NOMO-1 treated with dmso at 0.1 percent for 144 hours (cell line): ENCODE data around the gene RTL1.

ENCODE experiments used
- DNase-seq: peaks from one replicate; lab custom pipeline; 2025; ENCODE audit not compliant: unreplicated experiment; lab: John Stamatoyannopoulos, UW

The RTL1 gene

GRCh38 chr14:100882991-100883788, 20.3 kb downstream of the RTL1 start:
- no peak for DNase-seq

DNA sequence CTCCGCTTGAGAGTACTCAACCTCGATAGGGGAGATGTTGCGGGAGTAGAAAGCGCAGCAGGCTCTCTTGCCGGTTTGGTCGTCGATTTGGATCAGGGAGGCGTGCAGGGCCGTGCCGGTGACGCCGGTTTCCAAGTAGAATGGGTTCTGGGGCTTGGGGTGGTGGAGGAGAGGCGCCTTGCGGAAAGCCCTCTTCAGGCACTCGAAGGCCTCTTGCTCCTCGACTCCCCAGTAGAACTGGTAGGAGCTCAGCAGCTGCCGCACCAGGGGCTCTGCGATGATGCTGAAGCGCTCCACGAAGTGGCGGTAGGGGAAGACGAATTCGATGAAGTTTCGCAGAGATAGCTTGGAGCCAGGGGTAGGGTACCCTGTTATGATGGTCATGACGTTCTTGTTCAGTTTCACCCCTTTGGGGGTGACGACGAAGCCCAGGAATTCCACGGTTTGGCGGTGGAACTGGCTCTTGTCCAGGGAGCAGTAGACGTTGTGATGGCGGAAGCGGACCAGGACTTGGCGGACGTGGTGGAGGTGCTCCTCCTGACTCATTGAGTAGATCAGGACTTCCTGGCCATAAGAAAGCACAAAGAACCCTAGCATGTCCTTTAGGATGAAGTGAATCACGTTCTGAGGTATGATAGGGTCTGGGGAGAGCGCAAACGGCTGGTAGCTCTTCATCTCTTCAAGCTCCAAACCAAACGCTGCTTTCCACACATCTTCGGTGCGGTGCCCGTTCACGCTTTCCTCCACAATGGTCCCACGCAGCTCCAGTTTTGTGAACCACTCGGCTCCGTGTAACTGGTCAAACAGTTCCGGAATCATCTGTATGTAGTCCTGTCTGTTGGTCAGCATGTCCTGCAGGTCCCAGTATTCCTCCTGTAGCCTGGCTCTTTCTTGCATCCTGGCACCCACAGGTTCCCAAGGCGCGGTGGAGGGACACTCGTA, 21.2 kb downstream of the RTL1 start:
- no peak for DNase-seq

DNA sequence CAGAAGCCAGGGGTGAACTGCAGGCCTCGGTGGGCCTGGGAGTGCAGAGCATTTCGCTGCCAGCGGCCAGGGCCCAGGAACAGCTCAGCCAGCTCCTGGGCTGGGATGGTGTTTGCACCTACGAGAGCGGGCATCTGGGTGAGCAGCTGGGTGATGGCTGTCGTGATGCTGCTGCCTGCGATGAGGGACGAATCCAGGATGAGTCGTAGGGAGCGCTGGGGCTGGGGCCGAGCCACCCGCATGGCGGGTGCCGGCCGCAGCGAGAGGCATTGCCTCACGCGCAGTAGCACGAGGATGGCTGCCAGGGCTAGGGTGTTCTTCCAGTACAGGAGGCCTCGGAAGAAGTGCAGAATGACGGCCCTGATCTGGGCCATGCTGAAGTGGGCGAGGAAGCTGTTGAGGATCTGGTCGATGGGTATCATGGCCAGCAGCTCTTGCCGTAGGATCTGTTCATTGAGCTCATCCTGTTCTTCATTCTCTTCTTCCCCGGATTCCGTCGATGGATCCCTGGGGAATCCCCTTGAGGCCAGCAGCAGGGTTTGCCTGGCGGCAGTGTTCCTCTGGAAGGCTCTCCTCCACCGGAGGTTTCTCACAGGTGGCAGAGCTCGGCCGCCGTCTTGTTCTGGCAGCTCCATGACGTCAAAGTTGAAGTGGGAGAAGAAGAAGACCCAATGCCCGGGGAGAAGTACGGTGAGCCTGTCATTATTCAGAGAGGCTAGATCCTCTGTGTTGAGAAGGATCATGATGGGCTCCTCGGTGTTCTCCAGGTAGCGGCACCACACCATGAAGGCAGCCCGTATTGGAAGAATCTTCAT, 22.1 kb downstream of the RTL1 start:
- DNase-seq: no peak

GRCh38 chr14:100880271-100881101, 23.0 kb downstream of the RTL1 start:
- DNase-seq: no peak

DNA sequence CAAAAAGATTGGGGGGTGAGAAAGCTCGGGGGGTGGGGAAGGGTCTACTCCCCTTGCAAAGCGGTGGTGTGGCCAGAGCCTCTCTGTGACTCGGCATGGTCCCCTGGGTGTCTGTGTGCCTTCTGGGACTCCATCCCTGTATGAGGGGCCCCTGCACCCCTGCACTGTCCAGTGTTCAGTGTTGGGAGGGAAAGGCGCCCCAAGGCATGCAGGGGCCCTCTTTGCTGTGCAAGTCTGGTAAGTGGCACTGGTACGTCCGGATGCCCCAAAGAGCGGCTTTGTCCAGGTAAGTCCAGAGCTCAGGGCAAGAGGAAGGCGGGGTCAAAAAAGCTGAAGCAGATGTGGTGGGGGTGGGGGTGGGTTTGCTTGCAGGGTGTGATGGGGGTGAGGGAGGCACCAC, 23.7 kb downstream of the RTL1 start:
- no peak for DNase-seq

DNA sequence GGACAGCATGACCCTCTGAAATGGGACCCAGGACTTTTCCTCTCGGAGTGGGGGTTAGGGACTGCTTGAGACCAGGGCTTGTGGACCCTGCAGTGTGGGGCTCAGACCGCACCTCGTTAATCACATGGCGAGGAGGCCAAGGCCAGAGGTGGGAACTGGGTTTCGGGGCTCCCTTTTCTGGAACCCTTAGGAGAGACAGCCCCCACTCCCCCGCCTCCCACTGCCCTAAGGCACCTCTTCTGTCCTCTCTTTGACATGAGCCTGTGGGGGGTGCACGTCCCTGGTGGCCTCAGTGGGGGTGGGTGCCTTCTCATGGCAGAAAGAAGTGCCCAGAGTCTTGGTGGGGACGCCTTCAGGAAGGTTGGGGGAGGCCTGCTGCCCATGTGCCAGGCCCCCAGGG, 24.3 kb downstream of the RTL1 start:
- no peak for DNase-seq

GRCh38 chr14:100878271-100879146, 25.0 kb downstream of the RTL1 start:
- no peak for DNase-seq

DNA sequence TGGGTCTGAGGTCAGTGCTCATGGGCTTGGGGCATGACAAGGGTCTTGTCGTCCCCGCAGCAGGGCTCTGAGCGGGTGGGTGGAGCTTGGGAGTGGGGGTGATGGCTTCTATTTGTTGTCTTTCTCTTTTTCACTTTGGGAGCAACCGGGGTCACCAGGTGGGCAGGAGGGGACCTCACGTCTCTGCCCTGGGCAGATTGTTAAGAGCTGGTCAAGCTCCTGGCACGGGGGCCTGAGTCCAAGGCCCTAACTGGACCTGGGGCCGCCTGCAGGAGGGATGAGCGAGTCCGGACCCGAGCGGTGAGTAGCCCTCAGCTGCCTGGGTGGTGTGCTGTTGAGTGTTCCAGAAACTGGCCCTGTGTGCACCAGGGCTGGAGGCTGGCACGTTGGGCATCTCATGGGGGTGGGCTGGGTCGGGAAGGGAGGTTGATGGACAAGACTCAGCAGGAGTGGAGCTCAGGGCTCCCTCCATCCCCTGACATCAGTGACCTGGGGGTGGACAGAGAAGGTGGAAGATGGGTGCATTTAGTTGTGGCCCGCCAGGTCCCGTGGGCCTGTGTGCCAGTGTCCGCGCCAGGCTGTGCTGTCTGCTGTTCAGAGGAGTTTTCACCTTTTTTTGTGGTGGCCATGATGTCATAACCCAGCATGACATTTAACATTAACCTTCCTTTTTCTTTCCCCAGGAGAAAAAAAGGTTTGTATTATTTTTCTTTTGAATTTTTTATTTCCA, 27.5 kb downstream of the RTL1 start:
- DNase-seq: no peak

GRCh38 chr14:100875126-100875525, 28.4 kb downstream of the RTL1 start:
- DNase-seq: no peak

DNA sequence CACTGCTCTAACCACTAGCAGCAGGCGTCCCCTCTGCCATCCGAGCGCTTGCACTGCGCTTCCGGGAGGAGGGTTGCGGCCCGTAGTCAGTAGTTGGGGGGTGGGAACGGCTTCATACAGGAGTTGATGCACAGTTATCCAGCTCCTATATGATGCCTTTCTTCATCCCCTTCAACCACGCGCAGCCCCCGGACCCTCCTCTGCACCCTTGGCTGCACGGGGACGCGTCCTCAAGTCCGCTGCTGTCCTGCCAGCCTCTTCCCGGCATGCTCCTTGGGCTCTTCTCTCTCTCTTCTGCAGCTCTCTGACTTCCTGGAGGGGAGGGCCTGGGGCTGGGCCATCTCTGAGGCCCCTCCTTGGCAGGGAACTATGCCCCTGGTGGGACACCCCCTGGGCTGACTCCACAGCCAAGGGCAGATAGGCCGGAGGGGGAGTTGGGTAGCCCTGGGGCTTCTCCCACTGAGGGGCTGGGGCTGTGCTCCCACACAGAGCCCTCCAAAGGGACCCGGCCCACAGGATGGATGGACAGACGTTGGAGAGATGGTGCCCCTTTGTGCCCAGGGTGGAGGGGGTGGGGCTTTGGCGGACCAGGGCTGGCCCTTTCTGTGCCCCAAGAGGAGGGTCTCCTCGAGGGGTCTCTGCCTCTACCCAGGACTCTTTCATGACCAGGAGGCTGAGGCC, 29.0 kb downstream of the RTL1 start:
- DNase-seq: no peak

DNA sequence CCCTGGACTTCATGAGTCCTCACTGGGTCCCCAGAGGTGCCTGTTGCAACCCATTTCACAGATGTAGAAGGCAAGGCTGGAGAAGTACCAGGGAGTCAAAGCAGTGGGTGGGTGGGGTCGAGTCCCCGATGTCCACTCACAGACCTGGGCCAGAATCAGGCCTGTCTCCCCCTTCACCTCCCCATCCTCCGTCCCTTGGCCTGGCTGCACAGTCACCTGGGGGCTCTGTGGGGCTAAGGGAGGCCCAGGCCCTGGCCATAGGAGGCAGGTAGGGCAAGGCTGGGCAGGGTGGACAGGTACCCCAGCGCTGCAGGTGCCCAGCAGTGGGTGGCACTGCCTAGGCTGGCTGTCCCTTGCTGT, 29.5 kb downstream of the RTL1 start:
- DNase-seq: no peak

- DNase-seq: no peak
These were observed 30.4 kb downstream of the RTL1 start for GRCh38 chr14:100873096-100873482.

GRCh38 chr14:100872259-100873095, 31.0 kb downstream of the RTL1 start:
- no peak for DNase-seq

DNA sequence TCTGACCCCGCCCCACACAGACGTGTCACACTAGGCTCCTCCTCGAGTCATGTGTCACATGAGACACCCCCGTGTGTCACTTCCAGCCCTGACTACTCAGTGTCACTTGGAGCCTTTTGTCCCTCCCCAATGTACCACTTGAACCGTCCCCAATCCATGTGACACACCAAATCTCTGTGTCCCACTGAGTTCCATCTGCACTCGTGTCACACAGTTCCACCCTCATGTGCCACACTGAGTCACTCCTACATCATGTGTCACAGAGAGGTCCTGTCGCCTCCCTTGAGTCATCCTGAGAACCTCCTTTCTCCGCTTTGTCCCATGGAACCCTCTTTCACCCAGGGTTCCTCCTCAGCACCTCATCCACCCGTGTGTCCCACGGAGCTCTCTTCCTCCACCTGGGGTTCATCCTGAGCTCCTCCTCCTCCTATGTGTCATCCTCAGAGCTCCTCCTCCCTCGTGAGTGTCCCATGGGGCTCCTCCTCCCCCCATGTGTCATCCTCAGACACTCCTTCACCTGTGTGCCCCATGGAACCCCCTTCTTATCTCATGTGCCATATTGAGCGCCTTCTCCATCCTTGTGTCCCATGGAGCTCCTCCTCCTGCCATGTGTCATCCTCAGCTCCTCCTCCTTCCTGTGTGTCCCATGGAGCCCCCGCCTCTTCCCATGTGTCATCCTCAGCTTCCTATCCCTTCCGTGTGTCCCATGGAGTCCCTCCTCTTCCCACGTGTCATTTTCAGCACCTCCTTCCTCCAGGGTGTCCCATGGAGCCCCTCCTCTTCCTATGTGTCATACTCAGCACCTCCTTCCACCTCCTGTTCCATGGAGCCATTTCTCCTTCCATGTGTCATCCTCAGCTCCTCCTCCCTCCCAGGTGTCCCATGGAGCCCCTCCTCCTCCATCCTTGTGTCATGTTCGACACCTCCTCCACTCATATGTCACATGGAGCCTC, 32.0 kb downstream of the RTL1 start:
- DNase-seq: no peak

DNA sequence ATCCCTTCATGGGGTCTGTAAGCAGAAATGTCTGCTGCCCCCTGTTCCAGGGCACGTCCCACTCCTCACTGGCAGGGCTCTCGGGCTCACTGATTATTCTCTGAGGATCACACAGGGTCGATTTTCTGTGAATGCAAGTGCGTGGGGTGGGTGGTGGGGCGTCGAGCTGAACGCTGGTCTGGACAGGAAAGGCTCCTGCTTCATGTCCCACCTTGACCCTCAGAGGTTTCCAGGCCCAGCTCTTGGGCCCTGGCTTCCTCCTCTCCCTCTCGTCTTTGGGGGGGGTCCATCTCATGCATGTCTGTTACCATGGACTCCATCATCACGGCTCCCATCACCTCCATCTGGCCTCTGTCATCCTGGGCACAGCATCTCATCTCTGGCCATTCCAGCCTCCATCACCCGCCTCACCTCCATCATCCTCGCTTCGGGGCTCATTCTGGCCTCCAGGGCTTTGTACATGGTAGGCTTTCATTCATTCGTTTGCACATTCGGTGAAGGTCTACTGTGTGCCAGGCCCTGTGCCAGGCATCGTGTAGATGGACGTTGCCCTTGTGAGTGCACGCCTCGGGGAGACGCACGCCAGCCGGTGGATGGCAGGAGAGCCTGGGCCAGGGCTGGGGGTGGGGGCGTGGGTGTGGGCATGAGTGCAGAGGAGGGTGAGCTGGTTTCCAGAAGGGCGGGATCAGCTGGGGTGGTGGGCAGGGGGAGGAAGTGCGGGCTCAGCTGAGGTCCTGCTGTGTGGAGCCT, 34.7 kb downstream of the RTL1 start:
- no peak for DNase-seq
